Loucy (cell line): ENCODE data around the gene OCEL1.

Experiments used
- H2AFZ ChIP-seq: fragments of 200-600 bp; sonication (generic); 2 replicates; pipeline ENCODE4 v1.6.0; 2016; ENCODE audit warnings: antibody characterized with exemption, mild to moderate bottlenecking, low read length, moderate library complexity
- H3F3A ChIP-seq: fragments of 200-600 bp; 2 replicates; pipeline ENCODE4 v1.6.0; 2016; ENCODE audit warnings: antibody characterized with exemption, low read depth, mild to moderate bottlenecking
- H3K27me3 ChIP-seq: fragments of 200-600 bp; sonication (generic); 2 replicates; pipeline ENCODE4 v1.6.1; 2014; ENCODE audit warnings: low read length, mild to moderate bottlenecking; ENCODE audit not compliant: insufficient read depth, poor library complexity, severe bottlenecking
- H3K36me3 ChIP-seq: fragments of 200-600 bp; sonication (generic); 2 replicates; pipeline ENCODE4 v1.6.1; 2016; ENCODE audit warnings: low read length; ENCODE audit not compliant: insufficient read depth
- H3K4me1 ChIP-seq: fragments of 200-600 bp; sonication (generic); 2 replicates; pipeline ENCODE4 v1.5.1; 2014; ENCODE audit warnings: low read length, mild to moderate bottlenecking; ENCODE audit not compliant: insufficient read depth, poor library complexity, severe bottlenecking
- H3K4me2 ChIP-seq: fragments of 200-600 bp; sonication (generic); 2 replicates; pipeline ENCODE4 v1.6.0; 2014; ENCODE audit warnings: antibody characterized with exemption, low read length, low read depth, mild to moderate bottlenecking; ENCODE audit not compliant: poor library complexity, severe bottlenecking
- H3K4me3 ChIP-seq: fragments of 200-600 bp; sonication (generic); 2 replicates; pipeline ENCODE4 v1.5.1; 2014; ENCODE audit warnings: low read length, mild to moderate bottlenecking, mixed read lengths; ENCODE audit not compliant: poor library complexity, severe bottlenecking
- H3K79me2 ChIP-seq: fragments of 200-600 bp; sonication (generic); 2 replicates; pipeline ENCODE4 v1.6.1; 2014; ENCODE audit warnings: low read length; ENCODE audit not compliant: insufficient read depth
- H3K9ac ChIP-seq: fragments of 200-600 bp; sonication (generic); 2 replicates; pipeline ENCODE4 v1.6.0; 2014; ENCODE audit warnings: mild to moderate bottlenecking, low read depth, low read length, moderate library complexity; ENCODE audit not compliant: poor library complexity, severe bottlenecking
- H3K9me2 ChIP-seq: fragments of 200-600 bp; sonication (generic); replicated peaks from 2 replicates; pipeline ENCODE4 v1.6.1; 2016; ENCODE audit warnings: low read depth, low read length, mixed read lengths
- H3K9me3 ChIP-seq: fragments of 200-600 bp; sonication (generic); 2 replicates; pipeline ENCODE4 v1.6.1; 2014; ENCODE audit warnings: mild to moderate bottlenecking, antibody characterized with exemption, low read length, low read depth; ENCODE audit not compliant: insufficient read depth
- H4K20me1 ChIP-seq: fragments of 200-600 bp; sonication (generic); 2 replicates; pipeline ENCODE4 v1.6.0; 2014; ENCODE audit warnings: antibody characterized with exemption, low read length, mild to moderate bottlenecking; ENCODE audit not compliant: insufficient read depth, poor library complexity, severe bottlenecking
- EZH2phosphoT487 ChIP-seq: fragments of 200-600 bp; IDR thresholded peaks from 2 replicates; pipeline ENCODE4 v1.6.1; 2018; ENCODE audit warnings: antibody characterized with exemption, mild to moderate bottlenecking, moderate library complexity, borderline replicate concordance
- TF ChIP-seq, protein P1 (sequence below): fragments of 200-600 bp; sonication (generic); conservative IDR thresholded peaks from 2 replicates; pipeline ENCODE4 v1.5.1; 2014; ENCODE audit warnings: mild to moderate bottlenecking, antibody characterized with exemption, low read length

OCEL1 gene

GRCh38 chr19:17243830-17244617 is 18.0 kb downstream of the OCEL1 start:
- no peaks in the 10 kb centered on the region for H3K9me3 ChIP-seq
- no peaks in the 10 kb centered on the region for H3K27me3 ChIP-seq
- peak overlapping the region; percentile 86 for H3K4me2 ChIP-seq
- H3K4me3 ChIP-seq = peak overlapping the region; percentile 74
- TF ChIP-seq, protein P1, sequence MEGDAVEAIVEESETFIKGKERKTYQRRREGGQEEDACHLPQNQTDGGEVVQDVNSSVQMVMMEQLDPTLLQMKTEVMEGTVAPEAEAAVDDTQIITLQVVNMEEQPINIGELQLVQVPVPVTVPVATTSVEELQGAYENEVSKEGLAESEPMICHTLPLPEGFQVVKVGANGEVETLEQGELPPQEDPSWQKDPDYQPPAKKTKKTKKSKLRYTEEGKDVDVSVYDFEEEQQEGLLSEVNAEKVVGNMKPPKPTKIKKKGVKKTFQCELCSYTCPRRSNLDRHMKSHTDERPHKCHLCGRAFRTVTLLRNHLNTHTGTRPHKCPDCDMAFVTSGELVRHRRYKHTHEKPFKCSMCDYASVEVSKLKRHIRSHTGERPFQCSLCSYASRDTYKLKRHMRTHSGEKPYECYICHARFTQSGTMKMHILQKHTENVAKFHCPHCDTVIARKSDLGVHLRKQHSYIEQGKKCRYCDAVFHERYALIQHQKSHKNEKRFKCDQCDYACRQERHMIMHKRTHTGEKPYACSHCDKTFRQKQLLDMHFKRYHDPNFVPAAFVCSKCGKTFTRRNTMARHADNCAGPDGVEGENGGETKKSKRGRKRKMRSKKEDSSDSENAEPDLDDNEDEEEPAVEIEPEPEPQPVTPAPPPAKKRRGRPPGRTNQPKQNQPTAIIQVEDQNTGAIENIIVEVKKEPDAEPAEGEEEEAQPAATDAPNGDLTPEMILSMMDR = no peak
- TF ChIP-seq EZH2phosphoT487 = no peak
- peaks cover 41% of the 10 kb centered on the region for H3K4me1 ChIP-seq
- no peaks in the 10 kb centered on the region for H3K36me3 ChIP-seq
- peaks cover 26% of the 10 kb centered on the region for H4K20me1 ChIP-seq
- H3K9ac ChIP-seq = peak overlapping the region; percentile 65
- peaks cover 52% of the 10 kb centered on the region for H3K79me2 ChIP-seq
- no peaks in the 10 kb centered on the region for H3K9me2 ChIP-seq
- no peaks in the 10 kb centered on the region for H3F3A ChIP-seq
- H2AFZ ChIP-seq = no peak overlapping the region

DNA sequence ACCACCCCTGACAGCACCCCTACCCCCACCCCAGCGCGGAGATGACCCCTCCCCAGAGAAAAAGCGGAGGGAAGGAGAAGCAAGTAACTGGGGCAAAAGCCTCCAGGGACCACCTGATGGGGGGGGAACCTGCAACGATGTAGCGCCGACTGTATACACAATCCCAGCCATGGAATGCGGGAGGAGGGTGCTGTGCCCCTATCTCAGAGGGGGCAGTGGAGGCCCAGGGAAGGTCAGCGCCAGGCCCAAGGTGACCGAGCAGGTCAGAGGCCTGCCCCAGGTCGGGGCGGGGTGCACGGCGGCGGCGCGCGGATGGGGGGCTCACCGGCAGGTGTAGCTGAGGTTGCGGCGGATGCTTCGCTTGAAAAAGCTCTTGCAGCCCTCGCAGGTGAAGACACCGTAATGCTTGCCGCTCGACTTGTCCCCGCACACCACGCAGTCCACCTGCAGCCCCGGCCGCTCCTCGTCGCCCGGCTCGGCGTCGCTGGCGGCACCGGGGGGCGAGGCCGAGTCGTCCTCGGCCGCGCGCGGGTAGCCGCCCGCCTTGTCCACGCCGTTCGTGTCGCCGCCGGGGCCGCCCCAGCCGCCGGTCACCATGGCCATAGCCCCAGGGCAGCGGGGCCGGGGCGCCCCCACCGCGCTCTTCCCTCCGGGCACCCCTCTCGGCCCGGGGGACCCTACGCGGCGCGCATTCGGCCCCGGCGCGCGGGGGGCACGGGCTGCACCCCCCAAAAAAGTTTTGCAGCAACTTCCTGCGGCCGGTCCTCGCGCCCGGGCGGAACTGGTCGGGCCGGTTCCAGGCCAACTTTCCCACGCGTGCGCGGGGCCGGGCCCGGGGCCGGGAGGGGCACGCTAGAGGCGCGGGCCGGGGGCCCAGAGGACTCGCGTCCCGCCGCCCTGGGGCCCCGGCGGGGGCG is 18.9 kb downstream of the OCEL1 start:
- H3K27me3 ChIP-seq = no peaks in the 10 kb centered on the region
- H3K79me2 ChIP-seq = peaks cover 52% of the 10 kb centered on the region
- H3K9me3 ChIP-seq = no peaks in the 10 kb centered on the region
- no peaks in the 10 kb centered on the region for H3K36me3 ChIP-seq
- TF ChIP-seq, protein P1 = no peak
- no peak for TF ChIP-seq EZH2phosphoT487
- H3K4me2 ChIP-seq = peak overlapping the region; percentile 86
- H2AFZ ChIP-seq = no peak overlapping the region
- no peaks in the 10 kb centered on the region for H3F3A ChIP-seq
- peak overlapping the region; percentile 74 for H3K4me3 ChIP-seq
- peaks cover 41% of the 10 kb centered on the region for H3K4me1 ChIP-seq
- peak overlapping the region; percentile 65 for H3K9ac ChIP-seq
- peaks cover 26% of the 10 kb centered on the region for H4K20me1 ChIP-seq
- no peaks in the 10 kb centered on the region for H3K9me2 ChIP-seq

GRCh38 chr19:17245535-17245984 is 19.5 kb downstream of the OCEL1 start, which contains the start of gene NR2F6:
NR2F6 (minus strand) TSS chr19:17245919; CDS start chr19:17245220, 699 bp downstream.
- no peaks in the 10 kb centered on the region for H3K9me3 ChIP-seq
- peaks cover 47% of the 10 kb centered on the region for H3K79me2 ChIP-seq
- peak within 1 kb of the TSS; percentile 85 for H3K9ac ChIP-seq
- H3K9me2 ChIP-seq = no peaks in the 10 kb centered on the region
- peaks cover 40% of the 10 kb centered on the region for H3K4me1 ChIP-seq
- no peaks in the 10 kb centered on the region for H3K36me3 ChIP-seq
- no peaks in the 10 kb centered on the region for H3K27me3 ChIP-seq
- H3F3A ChIP-seq = no peaks in the 10 kb centered on the region
- TF ChIP-seq, protein P1 = no peak
- TF ChIP-seq EZH2phosphoT487 = no peak
- H2AFZ ChIP-seq = peak within 1 kb of the TSS; percentile 88
- peak within 1 kb of the TSS; percentile 86 for H3K4me2 ChIP-seq
- H4K20me1 ChIP-seq = peaks cover 26% of the 10 kb centered on the region
- peak within 1 kb of the TSS; percentile 79 for H3K4me3 ChIP-seq
